ENCODE data around the gene DCBLD2. TPM values are rescaled to one million over a fixed set of nuclear protein-coding genes. Genes with fewer than 3 reads are reported as not detected.

The DCBLD2 gene
- total RNA-seq, 1 experiment from 2014 or later = 70.2 TPM

DNA sequence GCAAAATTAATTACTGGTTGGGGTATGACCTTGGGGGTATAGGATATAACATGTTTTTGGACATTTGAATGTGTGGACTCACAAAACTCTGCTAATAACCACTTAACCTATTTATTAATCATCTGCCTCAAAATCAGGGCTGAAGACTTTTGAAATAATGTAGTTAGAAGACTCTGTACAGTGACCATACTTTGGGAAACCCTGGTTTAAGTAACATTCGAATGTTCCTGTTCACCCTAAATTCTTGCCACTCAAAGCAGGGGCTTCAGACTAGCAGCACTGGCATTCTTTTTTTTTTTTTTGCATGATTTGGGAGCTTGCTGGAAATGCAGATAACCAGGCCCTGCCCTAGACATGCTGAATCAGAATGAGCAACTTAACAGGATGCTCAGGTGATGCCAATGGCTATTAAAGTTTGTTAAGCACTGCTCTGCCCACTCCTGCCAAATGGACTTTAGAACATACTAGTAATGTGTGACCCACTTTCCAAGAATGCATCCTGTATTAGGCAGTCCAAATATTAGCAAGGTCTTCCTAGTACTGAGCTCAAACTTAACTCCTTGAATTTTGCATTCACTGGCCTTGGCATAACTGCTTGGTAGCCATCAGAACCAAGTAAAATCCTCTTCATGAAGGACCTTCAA, 151.1 kb downstream of the DCBLD2 start:
- Histone ChIP-seq H3K36me3 (no peaks in the 10 kb centered on the region), H3K4me3 (no peak overlapping the region), H3K27ac (no peak overlapping the region), H3K4me1 (replicated peaks) (no peaks in the 10 kb centered on the region), H3K27me3 (replicated peaks) (peaks cover 21% of the 10 kb centered on the region; the same call in 1 of the 2 replicates), H3K9me3 (replicated peaks) (no peaks in the 10 kb centered on the region)
- DNase-seq (ENCODE audit: low read depth in 1 of 2, low spot score in 2 of 2) = no peak

DNA sequence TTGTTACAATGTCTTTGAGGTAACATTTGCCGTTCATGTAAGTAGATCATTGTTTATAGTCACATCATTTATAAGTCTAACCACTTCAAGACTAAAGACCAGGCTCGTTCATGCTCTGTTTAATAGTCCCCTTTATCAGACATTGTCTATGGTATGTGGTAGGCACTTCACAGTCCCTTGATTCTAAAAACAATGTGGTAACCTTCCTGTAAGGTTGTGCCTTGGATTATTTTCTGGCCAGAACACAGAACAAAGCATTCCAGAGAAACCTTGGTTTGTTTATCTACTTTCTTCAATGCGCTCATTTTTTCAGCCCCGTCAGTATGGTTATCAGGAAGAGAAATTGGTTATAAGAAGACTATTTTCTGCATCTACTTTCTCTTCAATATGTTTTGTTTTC, 154.6 kb downstream of the DCBLD2 start:
- no peaks in the 10 kb centered on the region for H3K36me3 ChIP-seq
- peak in 1 of 2 experiments; percentile 3 for DNase-seq (ENCODE audit: low read depth in 1 of 2, low spot score in 2 of 2)

DNA sequence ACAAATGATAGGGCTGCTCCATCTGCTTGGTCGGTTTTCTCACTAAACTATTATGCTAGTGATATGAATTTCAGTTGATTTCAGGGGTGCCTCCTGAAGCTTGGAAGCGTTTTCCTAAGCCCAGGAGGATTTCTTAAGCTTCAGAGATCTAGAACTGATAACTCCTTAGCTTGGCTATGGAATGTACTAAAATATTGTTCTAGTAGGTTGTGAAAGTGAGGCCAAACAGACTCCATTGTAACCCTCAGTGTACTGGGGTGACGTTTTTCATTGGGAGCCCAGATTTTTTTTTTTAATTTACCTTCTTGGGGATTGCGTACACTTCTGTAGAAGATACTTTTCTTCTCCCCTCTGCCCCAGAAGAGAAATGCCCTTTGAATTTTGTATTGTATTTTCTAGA, 155.4 kb downstream of the DCBLD2 start:
- H3K4me3 ChIP-seq = no peak overlapping the region
- H3K27ac ChIP-seq = no peak overlapping the region
- no peaks in the 10 kb centered on the region for H3K36me3 ChIP-seq
- peaks cover 5% of the 10 kb centered on the region; the same call in 1 of the 2 replicates for H3K27me3 ChIP-seq (replicated peaks)
- no peaks in the 10 kb centered on the region for H3K4me1 ChIP-seq (replicated peaks)
- no peaks in the 10 kb centered on the region for H3K9me3 ChIP-seq (replicated peaks)
- DNase-seq (ENCODE audit: low read depth in 1 of 2, low spot score in 2 of 2) = no peak

More for the DNA sequence above, 154.6 kb downstream of the DCBLD2 start:
- Histone ChIP-seq H3K4me1 (replicated peaks) (no peaks in the 10 kb centered on the region), H3K27ac (no peak overlapping the region), H3K4me3 (no peak overlapping the region), H3K9me3 (replicated peaks) (no peaks in the 10 kb centered on the region), H3K27me3 (replicated peaks) (peaks cover 5% of the 10 kb centered on the region; the same call in 1 of the 2 replicates)

Other genes starting within 250 kb of the DCBLD2 start
- gene ST3GAL6, start 138.4 kb downstream of the DCBLD2 start, total RNA-seq (2014; rRNA removed; shearing (Covaris generic)) = not detected in 2 replicates

All from SJSA1 (cell line).